Esophagus squamous epithelium (tissue), 5 donors: ENCODE measurements around the gene DNAJC1. TPM values are rescaled to one million over a fixed set of nuclear protein-coding genes. Genes with fewer than 3 reads are reported as not detected.

Experiments
- DNase-seq: peaks from one replicate; lab custom pipeline; 2025; lab: John Stamatoyannopoulos, UW
- H3K27ac ChIP-seq, 4 donors: fragments of 200-600 bp; sonication (generic); one replicate each; pipeline ENCODE4 v1.5.1; 2016 to 2019; ENCODE audit warnings: mild to moderate bottlenecking in 1 of 4
- H3K27me3 ChIP-seq, 4 donors: fragments of 200-600 bp; sonication (generic); 1 replicate in 3 of 4; 2 replicates in 1 of 4; pipeline versions ENCODE4 v1.5.1 to v1.6.0; 2017 to 2021; ENCODE audit warnings: antibody characterized with exemption in 1 of 4
- H3K36me3 ChIP-seq, 3 donors: fragments of 200-600 bp; sonication (generic); one replicate each; pipeline ENCODE4 v1.5.1; 2016 to 2019
- H3K4me1 ChIP-seq, 3 donors: fragments of 200-600 bp; sonication (generic); one replicate each; pipeline ENCODE4 v1.5.1; 2017 to 2019
- H3K4me3 ChIP-seq, 4 donors: fragments of 200-600 bp; sonication (generic); 1 replicate in 3 of 4; 2 replicates in 1 of 4; pipeline ENCODE4 v1.5.1; 2016 to 2019; ENCODE audit warnings: mild to moderate bottlenecking in 2 of 4, moderate library complexity in 1 of 4
- H3K9me3 ChIP-seq, 3 donors: fragments of 200-600 bp; sonication (generic); one replicate each; pipeline ENCODE4 v1.5.1; 2016 to 2019
- CTCF ChIP-seq, 6 experiments: fragments of 450-650 bp in 4 of 6; fragments of 200-600 bp in 2 of 6; sonication (generic) in 2 of 6; IDR thresholded peaks; one replicate each; pipeline ENCODE4 v1.5.1; 2016 to 2019; ENCODE audit warnings: antibody characterized with exemption in 6 of 6, mild to moderate bottlenecking in 4 of 6, moderate library complexity in 4 of 6
- POLR2A ChIP-seq, 4 donors: fragments of 450-650 bp; IDR thresholded peaks; one replicate each; pipeline ENCODE4 v1.6.1; 2017; ENCODE audit warnings: antibody characterized with exemption in 4 of 4, mild to moderate bottlenecking in 4 of 4, moderate library complexity in 3 of 4
- WGBS, 2 donors: methylation state at CpG; one replicate each; pipeline ENCODE4 v1.1.5; 2018; 5-methylcytosine and 5-hydroxymethylcytosine counted together
- intact Hi-C: fragments of 100-400 bp; cut with DNase I; formaldehyde crosslinking; loops from one replicate; pipeline ENCODE4 v1.15.0; 2022
- total RNA-seq, 4 donors: library from RNA; depleted of rRNA; stranded (reverse); fragments of >200 nt; gene quantifications; one replicate each; pipeline ENCODE4 v1.1.0, GENCODE V29; 2016
- donor health status: DM: yes; HTN: yes; CAD: no.

DNAJC1 gene
- 10 to 100 TPM; 36.1 to 84.8 (median 43.6) TPM for total RNA-seq

- DNase-seq: peak; percentile 82
- Histone ChIP-seq H3K4me3 (peak within 1 kb of the TSS; percentile 77 to 97 (median 84)), H3K27me3 (no peaks in the 10 kb centered on the region), H3K4me1 (peaks cover 9 to 31% (median 13%) of the 10 kb centered on the region in 3 donors), H3K36me3 (no peaks in the 10 kb centered on the region), H3K9me3 (no peaks in the 10 kb centered on the region), H3K27ac (peak within 1 kb of the TSS; percentile 92 to 99 (median 96))
- TF ChIP-seq POLR2A (IDR thresholded peaks at IDR 0.05): peak in 3 of 4 donors; percentile 81 to 96 (median 88)
- TF ChIP-seq CTCF (IDR thresholded peaks at IDR 0.05): peak in 3 of 6 experiments; percentile 4 to 27 (median 22)
- WGBS, 2 donors: 0 to 1% methylated on average over 4 to 25 of the region's 83 CpGs
- intact Hi-C loops: loop anchor here (10.0 kb wide), 1 partner anchor 321 kb away; the partner anchor contains the start of gene BMI1
Observed at GRCh38 chr10:22003177-22003963, at the start of gene DNAJC1. Gene DNAJC1 (minus strand): TSS chr10:22003730. CDS start chr10:22003434, 296 bp downstream.

- Histone ChIP-seq H3K4me3 (no peak overlapping the region), H3K4me1 (no peaks in the 10 kb centered on the region), H3K27ac (no peak overlapping the region), H3K9me3 (no peaks in the 10 kb centered on the region), H3K36me3 (no peaks in the 10 kb centered on the region), H3K27me3 (no peaks in the 10 kb centered on the region)
- no peak for TF ChIP-seq CTCF (IDR thresholded peaks at IDR 0.05)
- TF ChIP-seq POLR2A (IDR thresholded peaks at IDR 0.05): no peak
- no peak for DNase-seq
- intact Hi-C loops: no loop called here
- WGBS, 2 donors: 80 to 90% methylated on average over 4 to 5 of the region's 5 CpGs
Observed at GRCh38 chr10:22053048-22053447, 49.5 kb upstream of the DNAJC1 start.

- Histone ChIP-seq H3K4me1 (no peaks in the 10 kb centered on the region), H3K9me3 (no peaks in the 10 kb centered on the region), H3K27me3 (no peaks in the 10 kb centered on the region), H3K36me3 (no peaks in the 10 kb centered on the region), H3K27ac (no peak overlapping the region), H3K4me3 (no peak overlapping the region)
- TF ChIP-seq POLR2A (IDR thresholded peaks at IDR 0.05) (no peak), CTCF (IDR thresholded peaks at IDR 0.05) (no peak)
- intact Hi-C loops: no loop called here
- WGBS, 2 donors: 76 to 78% methylated on average over 3 of the region's 3 CpGs
- DNase-seq: no peak
Observed at GRCh38 chr10:22049635-22050034, 46.1 kb upstream of the DNAJC1 start.

- 73 to 90% methylated on average over 1 of the region's 1 CpG for WGBS, 2 donors
- no peak for DNase-seq
- H3K36me3 ChIP-seq: no peaks in the 10 kb centered on the region
- intact Hi-C loops: no loop called here
- no peaks in the 10 kb centered on the region for H3K9me3 ChIP-seq
- no peaks in the 10 kb centered on the region for H3K27me3 ChIP-seq
- no peak overlapping the region for H3K27ac ChIP-seq
- no peaks in the 10 kb centered on the region for H3K4me1 ChIP-seq
- no peak overlapping the region for H3K4me3 ChIP-seq
- TF ChIP-seq CTCF (IDR thresholded peaks at IDR 0.05) (no peak), POLR2A (IDR thresholded peaks at IDR 0.05) (no peak)
Observed at GRCh38 chr10:22047812-22048211, 44.3 kb upstream of the DNAJC1 start.

- Histone ChIP-seq H3K4me1 (no peaks in the 10 kb centered on the region), H3K36me3 (no peaks in the 10 kb centered on the region), H3K9me3 (no peaks in the 10 kb centered on the region), H3K27ac (no peak overlapping the region), H3K4me3 (no peak overlapping the region), H3K27me3 (peaks cover 0 to 25% (median 0%) of the 10 kb centered on the region in 4 donors)
- intact Hi-C loops: no loop called here
- WGBS, 2 donors: 59 to 64% methylated on average over 6 of the region's 6 CpGs
- no peak for DNase-seq
- TF ChIP-seq CTCF (IDR thresholded peaks at IDR 0.05) (no peak), POLR2A (IDR thresholded peaks at IDR 0.05) (no peak)
Observed at GRCh38 chr10:22043327-22043633, 39.8 kb upstream of the DNAJC1 start.
